HG02623 (cell line): ENCODE data around the gene TENT5A.
"Not testable (repeated sequence)": the region's sequence is repeated elsewhere in the genome, so short reads cannot be mapped to it uniquely, and the experiment has no call there.

Experiments used
- ATAC-seq: cut with Tn5 transposase; IDR thresholded peaks from one replicate; pipeline ENCODE4 v1.9.1; 2021; ENCODE audit warnings: moderate library complexity; ENCODE audit not compliant: unreplicated experiment

Gene TENT5A

DNA sequence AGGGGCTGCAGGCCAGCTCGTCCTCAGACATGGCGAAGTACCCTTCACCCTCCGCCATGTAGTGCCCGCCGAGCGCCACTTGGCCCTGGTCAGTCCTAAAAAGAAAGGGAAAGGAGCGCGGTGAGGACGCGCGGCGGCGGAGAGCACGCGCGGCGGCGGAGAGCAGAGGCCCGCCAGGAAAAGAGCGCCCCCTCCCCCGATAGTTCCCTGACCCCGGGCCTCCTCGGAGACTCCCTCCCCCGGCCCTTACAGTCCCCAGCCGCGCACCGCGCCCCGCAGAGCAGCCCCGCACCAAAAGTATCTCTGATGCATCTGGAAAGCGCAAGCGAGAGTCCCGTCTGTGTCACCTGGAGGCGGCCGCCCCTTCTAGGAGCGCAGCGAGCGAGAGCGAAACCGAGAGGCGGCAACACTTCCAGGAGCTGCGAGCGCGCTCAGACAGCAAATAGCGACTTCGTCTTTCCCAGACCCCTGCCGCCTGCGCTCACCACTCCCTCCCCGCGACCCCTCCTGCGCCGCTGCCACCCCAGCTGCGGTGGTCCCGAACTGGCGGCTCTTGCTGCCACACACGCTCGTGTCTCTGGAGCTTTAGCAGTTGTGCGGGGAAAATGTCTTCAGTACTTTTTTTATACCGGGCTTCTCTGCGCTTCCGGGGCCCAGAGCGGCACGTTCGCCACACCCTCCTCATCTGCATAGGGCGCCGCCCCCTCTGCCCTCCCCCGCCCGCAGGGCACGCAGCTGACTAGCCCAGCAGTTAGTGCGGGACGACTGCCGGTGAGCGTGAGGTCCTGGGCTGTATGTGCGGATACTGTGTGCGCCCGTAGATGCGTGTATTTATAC, at the start of gene TENT5A:
Gene TENT5A (minus strand): TSS at position 598 of the 837 bp plus-strand sequence. CDS start 540 bp downstream, at position 58.
- ATAC-seq, result peak; percentile 71

DNA sequence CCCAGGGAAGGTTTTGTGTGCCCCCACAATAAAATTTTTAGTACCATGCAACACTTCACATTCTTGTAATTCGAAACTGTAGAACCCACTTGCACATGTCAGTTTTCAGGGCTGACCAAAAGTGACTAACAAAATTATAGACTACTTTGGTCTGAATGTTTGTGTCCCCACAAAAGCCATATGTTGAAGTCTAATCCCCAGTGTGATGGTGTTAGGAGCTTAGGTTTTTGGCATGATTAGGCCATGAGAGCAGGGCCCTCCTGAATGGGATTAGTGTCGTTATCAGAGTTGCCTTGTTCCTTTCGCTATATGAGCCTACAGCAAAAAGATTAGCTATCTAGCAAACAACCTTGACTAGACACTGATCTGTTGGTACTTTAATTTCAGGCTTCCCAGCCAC, 49.0 kb upstream of the TENT5A start:
- no peak for ATAC-seq

DNA sequence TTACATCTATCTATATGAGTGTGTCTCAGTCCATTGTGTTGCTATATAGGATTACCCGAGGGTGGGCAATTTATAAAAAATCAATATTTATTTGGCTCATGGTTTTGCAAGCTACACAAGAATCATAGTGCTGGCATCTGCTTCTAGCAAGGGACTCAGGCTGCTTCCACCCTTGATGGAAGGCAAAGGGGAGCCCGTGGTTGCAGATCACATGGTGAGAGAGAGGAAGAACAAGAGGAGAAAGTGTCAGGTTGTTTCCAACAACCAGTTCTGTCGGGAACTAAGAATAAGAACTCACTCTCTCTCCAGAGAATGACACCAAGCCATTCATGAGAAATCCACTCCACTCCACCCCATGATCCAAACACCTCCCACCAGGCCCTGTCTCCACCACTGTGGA, 48.2 kb upstream of the TENT5A start:
- ATAC-seq, result no peak

DNA sequence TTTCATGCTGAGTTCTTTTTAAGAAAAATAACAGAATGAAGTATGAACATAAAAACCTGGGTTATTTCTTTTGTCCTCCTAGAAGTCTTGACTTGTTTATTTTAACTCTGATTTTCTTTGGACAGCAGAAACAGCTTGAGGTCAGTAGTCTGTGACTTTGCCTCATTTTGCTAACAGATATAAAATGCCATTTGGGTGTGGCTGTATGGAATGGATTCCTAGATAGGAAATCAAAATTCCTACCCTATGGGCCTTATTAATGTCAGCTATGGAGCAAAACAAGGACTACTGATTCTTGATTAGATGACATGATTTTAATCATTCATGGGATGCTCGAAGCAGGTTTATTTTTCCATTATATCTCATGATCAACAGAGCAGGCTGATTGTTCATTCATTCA, 46.8 kb upstream of the TENT5A start:
- ATAC-seq, result no peak

DNA sequence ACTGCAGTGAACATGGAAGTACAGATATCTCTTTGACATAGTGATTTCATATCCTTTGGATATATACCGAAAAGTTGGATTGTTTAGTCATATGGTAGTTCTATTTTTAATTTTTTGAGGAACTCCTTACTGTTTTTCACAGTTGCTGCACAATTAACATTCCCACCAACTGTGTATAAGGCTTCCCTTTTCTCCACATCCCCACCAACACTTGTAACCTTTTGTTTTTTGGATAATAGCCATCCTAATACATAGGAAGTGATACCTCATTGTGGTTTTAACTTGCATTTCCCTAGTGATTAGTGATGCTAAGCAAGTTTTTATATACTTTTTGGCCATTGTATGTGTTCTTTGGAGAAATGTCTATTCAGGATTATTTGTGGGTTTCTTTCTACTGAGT, 45.1 kb upstream of the TENT5A start:
- ATAC-seq, result no peak

DNA sequence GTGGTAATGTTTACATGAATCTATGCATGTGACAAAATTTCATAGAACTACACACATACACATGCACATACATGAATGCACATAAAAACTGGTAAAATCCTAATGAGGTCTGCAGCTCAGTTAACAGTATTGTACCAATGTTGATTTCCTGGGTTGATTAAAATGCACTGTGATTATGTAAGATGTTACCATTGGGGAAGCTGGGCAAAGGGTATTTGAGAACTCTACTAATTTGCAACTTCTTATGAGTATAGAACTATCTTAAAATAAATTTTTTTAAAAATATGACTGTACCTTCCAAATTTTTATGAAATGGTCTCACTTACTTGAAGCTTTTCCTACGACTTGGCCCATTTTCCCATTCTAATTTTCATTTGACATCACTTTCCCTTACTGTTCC, 43.4 kb upstream of the TENT5A start:
- ATAC-seq, result no peak

DNA sequence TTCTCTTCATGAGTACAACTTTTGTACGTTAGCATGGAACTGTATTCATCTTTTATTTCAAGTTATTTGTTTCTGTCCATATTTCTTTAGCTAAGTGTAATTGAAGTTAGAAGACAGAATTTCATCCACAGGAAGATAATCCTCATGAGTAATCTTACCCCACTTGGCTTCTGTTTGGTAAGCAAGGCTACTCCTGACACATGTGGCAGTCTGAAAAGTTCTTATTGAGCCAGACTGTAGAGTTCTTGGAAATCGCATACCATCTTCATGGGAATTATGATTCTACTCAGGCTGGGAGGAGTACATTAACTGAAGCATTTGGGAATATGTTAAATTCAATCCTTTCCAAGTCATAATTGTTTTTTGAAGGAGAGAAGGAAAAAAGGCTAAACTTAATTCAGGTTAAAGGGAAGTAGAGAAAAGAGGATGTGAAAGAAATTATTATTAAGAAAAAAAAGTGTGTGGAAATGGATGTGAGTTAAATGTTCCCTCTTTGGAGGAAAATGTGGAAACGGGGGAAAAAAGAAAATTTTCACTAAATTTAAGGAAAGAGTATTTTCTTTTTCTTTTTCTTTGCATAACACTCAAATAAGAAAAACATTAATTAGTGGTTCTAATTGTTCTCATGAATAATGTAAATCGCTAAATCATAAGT, 41.5 kb upstream of the TENT5A start:
- no peak for ATAC-seq

DNA sequence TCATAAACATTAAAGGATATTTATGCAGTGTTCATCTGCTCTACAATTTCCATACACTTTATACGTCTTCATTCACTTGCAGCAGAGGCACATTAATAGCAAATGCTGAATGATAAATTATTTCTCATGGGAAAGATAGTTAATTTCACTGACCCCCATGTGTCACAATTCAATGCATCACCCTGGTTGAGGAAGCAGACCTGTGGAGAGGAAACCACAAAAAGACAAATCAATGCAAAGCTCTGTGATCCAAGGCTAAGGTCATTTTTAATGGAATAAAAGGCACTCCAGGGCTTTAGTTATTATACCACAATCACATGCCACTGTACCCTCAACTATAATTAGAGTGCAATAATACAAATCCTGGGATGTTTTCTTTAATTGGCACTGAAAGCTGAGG, 40.3 kb upstream of the TENT5A start:
- no peak for ATAC-seq

DNA sequence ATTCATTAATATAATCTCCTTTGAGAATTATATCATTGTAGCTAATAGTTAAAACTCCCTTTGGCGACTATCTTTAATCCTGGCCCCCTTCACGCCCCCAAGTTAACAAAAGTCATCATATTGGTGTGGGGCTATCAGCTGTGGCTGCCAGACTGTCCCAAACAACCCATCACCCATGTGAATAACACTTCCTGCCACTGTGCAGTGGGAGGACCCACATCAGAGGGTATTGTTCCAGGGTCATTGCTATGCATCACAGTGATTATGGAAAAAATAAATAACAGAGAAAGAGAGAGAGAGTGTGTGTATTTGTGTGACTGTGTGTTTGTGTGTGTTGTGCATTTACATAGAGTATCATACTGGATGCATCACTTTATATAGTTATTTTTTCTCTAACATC, 39.3 kb upstream of the TENT5A start:
- no peak for ATAC-seq

DNA sequence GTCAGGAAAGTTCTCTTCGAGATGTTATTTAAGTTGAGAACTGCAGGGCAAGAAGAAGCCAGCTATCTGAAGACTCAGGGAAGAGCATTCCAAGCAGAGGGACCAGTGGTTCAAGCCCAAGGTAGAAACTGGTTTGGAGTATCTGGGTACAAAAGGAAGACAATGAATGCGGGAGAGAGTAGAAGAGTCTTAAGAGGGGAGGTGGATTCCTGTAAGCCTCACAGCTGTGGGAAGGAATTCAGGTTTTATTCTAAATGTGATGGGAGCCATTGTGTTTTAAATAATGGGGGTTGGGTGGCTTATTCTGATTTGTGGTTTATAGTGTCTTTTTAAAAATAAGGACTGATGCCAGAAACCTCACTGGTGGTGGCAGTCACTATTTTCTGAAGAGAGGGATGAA, 37.6 kb upstream of the TENT5A start:
- ATAC-seq, result no peak

DNA sequence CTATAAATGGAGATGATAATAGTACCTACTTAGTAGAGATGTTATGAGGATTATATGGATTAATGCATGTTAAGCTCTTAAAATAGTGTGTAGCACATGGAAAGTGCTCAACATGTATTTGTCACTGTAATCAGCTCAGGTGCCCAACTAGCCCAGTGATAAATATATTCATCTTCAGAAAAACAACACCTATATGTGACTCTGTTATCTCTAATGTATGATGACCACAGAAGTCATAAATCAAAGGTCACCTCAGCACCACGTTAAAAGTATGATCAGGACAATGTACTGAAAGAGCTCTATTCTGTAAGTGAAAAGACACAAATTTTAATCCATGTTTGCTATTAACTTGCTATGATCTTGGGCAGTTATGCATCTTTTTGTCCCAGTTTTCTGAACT, 36.8 kb upstream of the TENT5A start:
- no peak for ATAC-seq

DNA sequence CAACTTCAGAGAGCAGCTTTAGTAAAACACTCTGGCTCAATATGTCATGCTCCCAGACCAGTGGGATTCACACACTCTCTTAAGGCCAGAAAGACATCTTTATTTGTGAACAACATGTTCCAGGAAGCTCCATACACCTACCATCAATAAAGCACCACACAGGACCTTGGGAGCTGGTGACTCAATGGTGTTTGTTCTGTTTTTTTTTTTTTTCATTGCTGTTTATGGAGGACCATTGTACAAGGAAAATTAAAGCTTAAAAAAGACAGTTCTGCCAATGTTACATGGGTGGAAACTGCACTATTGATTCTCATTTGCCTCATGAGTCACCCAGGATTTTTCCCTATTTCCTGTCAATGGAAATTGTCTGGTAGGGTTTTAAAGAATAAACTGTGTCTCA, 36.3 kb upstream of the TENT5A start:
- ATAC-seq, result no peak

DNA sequence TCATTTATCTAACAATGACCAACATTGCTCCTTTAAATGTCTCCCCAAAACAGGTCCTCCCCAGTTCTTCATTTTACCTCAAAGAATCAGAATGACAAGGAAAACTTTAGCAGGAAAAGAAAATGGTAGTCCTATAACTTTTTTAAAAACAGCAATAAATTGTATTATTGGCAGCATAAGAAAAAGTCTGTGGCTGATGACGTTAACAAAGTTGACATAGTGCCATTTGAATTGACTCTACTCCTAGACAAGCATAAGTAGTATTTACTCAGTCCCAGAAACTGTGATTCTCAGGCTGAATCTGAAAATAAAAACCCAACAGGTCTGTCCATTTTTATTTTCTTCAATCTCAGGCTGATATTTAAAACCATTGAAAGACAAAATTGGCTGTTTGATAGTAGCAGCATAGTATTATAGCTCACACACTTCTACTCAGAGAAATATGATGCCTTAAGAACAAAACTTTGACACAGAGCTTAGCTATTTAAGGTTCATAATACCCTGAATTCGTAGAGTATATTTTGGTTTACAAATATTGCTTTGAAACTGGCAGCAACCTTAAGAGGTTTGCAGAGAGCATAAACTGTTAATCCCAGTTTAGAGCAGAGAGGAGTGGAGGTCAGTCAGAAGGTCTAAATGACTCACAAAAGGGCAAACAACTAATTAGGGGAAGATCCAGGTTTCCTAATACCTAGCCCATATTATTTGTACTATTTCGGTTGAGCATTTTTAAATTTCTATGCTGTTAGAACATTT, 35.0 kb upstream of the TENT5A start:
- no peak for ATAC-seq

DNA sequence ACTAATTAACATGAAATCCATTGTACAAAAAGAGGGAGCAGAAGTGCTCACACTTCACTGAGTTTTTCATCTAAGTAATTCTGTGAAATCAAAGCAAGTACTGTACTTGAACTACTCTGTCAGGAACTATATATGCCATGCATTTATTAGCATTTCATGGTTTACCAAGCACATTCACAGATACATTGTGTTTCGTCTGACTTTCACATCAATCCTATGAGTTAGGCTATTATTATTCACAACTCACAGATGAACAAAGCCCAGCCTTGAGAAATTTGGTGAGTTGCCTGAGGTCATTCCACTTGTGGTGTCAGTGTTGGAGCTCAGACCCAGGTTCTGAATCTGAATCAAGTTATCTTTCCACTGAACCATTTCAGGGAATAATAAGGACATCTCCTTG, 33.7 kb upstream of the TENT5A start:
- no peak for ATAC-seq

DNA sequence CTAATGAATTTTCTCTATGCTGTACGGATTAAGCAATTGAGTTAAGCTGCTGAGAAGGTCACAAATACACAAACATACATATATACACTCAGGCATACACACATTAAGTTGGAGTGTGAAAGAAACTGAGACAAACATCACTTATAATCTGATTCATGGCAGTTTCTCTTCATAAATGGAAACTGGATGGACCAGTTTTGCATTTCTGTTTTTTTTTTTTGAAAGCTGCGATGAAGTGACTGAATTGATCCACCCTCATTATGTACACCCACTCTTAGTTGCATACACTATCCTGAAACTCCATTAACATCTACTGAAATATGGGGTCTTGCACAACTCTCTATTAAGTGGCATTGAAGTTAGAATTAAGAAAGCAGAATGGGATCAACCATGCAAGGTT, 32.9 kb upstream of the TENT5A start:
- ATAC-seq, result no peak

DNA sequence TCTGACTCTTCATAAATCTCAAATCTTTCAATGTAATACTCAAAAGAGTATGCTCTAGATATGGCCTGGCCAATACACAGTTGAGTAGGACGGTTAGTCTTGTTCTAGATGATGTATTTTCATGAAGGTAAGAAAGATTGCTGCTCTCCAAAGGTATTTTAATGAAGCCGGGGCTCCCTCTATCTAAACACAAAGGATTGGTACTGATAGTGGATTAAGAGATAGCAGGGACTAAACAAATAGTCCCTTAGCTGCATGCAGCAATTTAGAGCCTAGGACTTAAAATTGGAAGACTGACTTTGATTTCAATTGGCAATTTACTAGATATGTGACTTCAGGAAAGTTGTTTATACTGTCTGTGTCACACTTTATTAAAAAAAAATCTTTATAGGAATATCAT, 31.4 kb upstream of the TENT5A start:
- ATAC-seq, result no peak

DNA sequence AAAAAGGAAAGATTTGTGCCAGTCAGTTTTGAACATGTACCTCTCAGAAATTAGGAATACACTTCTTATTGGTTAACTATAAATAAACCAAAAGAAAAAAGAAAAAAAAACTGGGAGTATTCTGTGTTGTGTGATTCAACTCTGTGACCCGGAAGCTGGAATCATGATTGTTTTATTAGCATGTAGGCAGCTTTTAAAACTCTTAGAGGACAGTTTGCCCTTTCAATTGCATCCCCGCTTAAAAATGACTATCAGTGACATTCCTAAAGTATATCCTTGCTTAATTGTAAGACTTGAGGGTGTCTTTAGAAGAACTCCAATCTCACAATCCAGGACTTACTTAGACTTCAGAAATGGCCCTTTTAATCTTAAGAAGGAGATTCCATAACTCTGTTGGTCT, 29.1 kb upstream of the TENT5A start:
- no peak for ATAC-seq

DNA sequence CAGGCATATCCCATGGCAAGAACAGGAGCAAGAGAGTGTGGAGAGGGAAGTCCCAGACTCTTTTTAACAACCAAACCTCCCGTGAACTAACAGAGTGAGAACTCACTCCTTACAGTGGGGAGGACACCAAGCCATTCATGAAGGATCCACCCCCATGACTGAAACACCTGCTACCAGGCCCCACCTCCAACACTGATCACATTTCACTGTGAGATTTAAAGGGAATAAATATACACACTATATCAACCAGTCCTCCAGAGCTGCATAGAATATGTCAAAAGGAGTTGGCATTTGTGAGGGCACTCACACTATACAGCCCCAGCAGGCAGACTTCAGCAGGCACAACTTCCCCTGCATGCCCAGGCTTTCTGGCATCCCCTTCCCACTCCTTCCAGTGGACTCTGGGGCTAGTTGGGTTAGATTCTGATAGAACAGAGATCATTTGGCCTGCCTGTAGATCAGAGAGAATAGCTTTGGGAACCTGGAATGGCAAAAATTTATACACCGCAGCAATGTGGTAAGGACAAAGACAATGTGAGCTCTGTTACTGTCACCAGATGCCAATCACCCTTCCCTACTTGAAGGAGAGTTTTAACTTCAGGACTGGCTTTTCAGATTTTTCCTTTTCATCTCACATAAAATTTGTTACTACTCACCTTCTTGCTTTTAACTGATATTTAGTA, 25.2 kb upstream of the TENT5A start:
- no peak for ATAC-seq

DNA sequence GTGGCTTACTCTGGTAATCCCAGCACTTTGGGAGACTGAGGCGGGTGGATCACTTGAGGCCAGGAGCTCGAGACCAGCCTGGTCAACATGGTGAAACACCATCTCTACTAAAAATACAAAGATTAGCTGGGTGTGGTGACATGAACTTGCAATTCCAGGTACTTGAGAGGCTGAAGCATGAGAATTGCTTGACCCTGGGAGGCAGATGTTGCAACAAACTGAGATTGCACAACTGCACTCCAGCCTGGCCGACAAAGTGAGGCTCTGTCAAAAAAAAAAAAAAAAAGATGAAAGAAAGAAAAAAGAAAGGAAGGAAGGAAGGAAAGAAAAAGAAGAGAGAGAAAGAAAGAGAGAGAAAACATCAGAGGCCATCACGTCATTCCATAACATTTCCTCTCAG, 23.7 kb upstream of the TENT5A start:
- ATAC-seq, result not testable (repeated sequence)

DNA sequence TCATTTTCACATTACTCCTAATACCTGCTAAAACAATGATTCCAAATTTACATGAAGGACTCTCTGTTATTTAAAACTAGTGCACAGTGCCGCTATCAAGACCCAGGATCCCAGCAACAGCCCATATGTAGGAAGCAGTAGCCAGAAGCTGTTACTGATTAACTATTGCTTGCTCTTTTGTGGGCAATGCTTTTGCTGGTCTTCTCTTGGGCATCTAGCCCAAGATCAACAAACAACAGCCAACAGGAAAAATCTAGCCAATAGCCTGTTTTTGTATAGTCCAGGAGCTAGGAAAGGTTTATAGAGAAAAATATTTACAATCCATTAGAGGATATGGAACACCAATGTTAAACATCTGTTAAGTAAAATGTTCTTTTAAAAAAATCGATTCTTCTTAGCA, 22.1 kb upstream of the TENT5A start:
- no peak for ATAC-seq

DNA sequence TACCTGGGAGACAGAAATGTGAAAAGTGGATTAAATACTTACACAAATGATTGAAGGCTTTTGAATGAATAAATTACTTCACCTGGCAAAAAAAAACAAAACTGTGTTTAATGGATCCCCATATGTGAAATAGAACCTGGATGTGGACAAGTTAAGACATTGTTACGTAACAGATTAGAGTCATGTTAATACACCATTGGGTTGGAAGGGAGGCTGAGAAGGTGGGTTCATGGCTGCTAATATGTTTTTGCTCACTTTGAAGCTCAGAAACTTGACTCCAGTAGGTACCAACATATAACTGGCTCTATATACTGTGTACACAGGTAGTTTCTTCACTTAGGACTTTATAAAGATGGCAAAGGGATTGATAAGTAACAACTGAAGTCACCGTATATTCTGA, 21.4 kb upstream of the TENT5A start:
- ATAC-seq, result no peak
